ENCODE results near the gene IGFBP4. TPM values are rescaled to one million over a fixed set of nuclear protein-coding genes. Genes with fewer than 3 reads are reported as not detected.
"Not testable (repeated sequence)": the region's sequence is repeated elsewhere in the genome, so short reads cannot be mapped to it uniquely, and the experiment has no call there.

Gene IGFBP4
- total RNA-seq: 10 to 100 TPM; 12.2 to 13.2 TPM

DNA sequence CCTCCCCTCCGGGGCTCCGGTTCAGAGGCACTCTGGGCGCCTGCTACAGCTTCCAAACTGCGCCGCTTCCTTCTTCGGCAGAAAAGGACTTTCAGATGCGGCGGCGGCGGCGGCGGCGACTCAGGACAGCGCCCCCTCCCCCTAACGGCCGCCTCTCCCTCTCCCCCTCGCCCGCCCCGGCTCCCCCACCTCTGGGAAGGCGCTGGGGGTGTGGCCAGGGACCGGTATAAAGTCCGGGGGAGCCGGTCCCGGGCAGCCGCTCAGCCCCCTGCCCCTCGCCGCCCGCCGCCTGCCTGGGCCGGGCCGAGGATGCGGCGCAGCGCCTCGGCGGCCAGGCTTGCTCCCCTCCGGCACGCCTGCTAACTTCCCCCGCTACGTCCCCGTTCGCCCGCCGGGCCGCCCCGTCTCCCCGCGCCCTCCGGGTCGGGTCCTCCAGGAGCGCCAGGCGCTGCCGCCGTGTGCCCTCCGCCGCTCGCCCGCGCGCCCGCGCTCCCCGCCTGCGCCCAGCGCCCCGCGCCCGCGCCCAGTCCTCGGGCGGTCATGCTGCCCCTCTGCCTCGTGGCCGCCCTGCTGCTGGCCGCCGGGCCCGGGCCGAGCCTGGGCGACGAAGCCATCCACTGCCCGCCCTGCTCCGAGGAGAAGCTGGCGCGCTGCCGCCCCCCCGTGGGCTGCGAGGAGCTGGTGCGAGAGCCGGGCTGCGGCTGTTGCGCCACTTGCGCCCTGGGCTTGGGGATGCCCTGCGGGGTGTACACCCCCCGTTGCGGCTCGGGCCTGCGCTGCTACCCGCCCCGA lies at the start of gene IGFBP4:
TSS of gene IGFBP4 (plus strand) at position 255 of the 792 bp plus-strand sequence. CDS start at position 541, 286 bp downstream.
- Mint-ChIP-seq H3K27me3 (peaks cover 2% of the 10 kb centered on the region), H3K36me3 (peaks cover 8% of the 10 kb centered on the region), H3K9me3 (no peaks in the 10 kb centered on the region), H3K4me1 (peaks cover 40% of the 10 kb centered on the region), H3K27ac (peak within 1 kb of the TSS; percentile 95), H3K4me3 (peak within 1 kb of the TSS; percentile 89)
- peak; percentile 77 for ATAC-seq (ENCODE audit: low read depth)
- DNase-seq: peak; percentile 86
- POLR2A ChIA-PET: interaction anchor here (0.6 to 2.5 kb wide), 15 partner anchors 17 to 120 kb away, joined by 3 to 21 read pairs (median 4); partner anchors contain the start of gene TOP2A

DNA sequence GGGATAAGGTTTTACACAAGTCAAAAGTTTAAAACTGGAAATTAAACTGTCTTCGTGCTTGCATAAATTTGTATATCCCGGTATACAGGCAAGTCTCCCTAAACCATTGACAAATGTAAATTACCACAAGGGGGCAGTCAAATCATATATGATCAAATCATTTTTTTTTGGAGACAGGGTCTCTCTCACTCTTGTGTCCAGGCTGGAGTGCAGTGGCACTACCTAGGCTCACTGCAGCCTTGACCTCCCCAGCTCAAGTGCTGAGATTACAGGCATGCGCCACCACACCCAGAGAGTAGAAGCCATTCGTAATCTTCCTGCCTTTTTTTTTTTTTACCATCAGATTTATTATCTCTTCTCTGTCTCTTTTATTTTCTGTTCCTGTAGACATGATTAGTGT lies 44.1 kb upstream of the IGFBP4 start:
- H3K36me3 Mint-ChIP-seq: peaks cover 49% of the 10 kb centered on the region
- peaks cover 14% of the 10 kb centered on the region for H3K4me1 Mint-ChIP-seq
- peak; percentile 42 for ATAC-seq (ENCODE audit: low read depth)
- DNase-seq: no peak
- no peaks in the 10 kb centered on the region for H3K9me3 Mint-ChIP-seq
- POLR2A ChIA-PET: interaction anchor here (0.6 to 1.5 kb wide), 3 partner anchors 10 to 111 kb away, joined by 3 to 5 read pairs (median 3); partner anchors contain the start of gene TOP2A
- no peak overlapping the region for H3K27ac Mint-ChIP-seq
- H3K4me3 Mint-ChIP-seq: no peak overlapping the region
- no peaks in the 10 kb centered on the region for H3K27me3 Mint-ChIP-seq

DNA sequence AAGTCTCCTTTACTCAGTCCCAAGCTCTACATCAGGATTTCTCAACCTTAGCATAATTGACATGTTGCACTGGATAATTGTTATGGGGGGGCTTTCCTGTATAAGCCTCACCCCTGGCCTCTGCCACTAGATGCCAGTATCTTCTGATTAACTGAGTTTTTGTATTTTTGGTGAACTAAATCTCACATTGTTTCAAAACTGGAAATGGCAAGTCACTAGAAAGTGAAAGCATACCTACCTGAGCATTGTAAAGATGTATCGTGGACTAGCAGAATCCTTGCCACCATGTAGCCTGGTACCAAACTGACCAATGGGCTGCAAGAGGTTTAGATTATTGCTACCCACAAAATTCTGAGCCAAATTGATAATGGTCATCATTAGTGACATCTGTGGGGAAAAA lies 40.6 kb upstream of the IGFBP4 start:
- Mint-ChIP-seq H3K4me3 (peak overlapping the region; percentile 35), H3K4me1 (peaks cover 18% of the 10 kb centered on the region), H3K27me3 (no peaks in the 10 kb centered on the region), H3K27ac (peak overlapping the region; percentile 65), H3K36me3 (peaks cover 57% of the 10 kb centered on the region), H3K9me3 (no peaks in the 10 kb centered on the region)
- POLR2A ChIA-PET: interaction anchor here (0.6 to 1.0 kb wide), 3 partner anchors 9 to 41 kb away, joined by 3 to 6 read pairs (median 3); no protein-coding TSS in a partner anchor
- ATAC-seq (ENCODE audit: low read depth): no peak
- no peak for DNase-seq

DNA sequence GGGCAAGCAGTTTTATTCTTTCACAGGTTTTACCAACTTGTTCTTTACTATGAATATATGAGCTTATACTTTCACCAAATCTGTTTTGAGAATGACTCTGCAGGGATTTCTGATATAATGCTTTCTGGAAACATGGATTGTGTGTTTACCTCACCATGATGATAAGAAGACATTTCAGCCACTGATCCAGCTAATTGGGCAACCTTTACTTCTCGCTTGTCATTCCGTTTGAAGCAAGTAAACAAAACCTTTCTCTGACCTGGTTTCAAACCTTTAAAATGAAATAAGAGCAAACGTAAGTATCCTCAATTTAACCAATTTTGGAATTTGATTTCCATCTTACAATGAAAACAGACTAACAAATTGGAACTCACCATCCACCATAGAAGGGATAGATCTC lies 39.2 kb upstream of the IGFBP4 start:
- Mint-ChIP-seq H3K4me1 (peaks cover 18% of the 10 kb centered on the region), H3K4me3 (no peak overlapping the region), H3K27me3 (no peaks in the 10 kb centered on the region), H3K36me3 (peaks cover 55% of the 10 kb centered on the region), H3K27ac (no peak overlapping the region), H3K9me3 (no peaks in the 10 kb centered on the region)
- ATAC-seq (ENCODE audit: low read depth) (no peak), DNase-seq (no peak)
- POLR2A ChIA-PET: interaction anchor here (1.0 to 1.4 kb wide), 2 partner anchors 9 to 10 kb away, joined by 3 to 5 read pairs; no protein-coding TSS in a partner anchor

DNA sequence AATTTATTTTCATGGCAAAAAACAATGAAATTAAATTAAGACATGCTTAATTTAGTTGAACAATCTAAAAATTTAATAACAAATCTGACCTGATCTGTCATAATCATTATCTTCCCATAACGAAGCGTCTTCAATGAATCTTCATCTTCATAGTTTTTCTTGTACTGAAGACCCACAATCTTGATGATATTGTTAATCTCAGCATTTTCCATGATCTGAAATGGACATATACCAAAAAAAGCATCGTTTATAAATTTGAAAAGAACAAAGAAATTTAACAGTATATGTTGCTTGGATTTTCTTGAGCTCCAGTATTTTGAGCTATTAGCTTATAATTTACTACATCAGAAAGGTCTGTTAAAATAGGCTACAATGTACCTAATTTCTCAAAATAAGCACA lies 35.8 kb upstream of the IGFBP4 start:
- DNase-seq (no peak), ATAC-seq (ENCODE audit: low read depth) (no peak)
- H3K27ac Mint-ChIP-seq: no peak overlapping the region
- H3K4me1 Mint-ChIP-seq: peaks cover 23% of the 10 kb centered on the region
- no peaks in the 10 kb centered on the region for H3K9me3 Mint-ChIP-seq
- H3K36me3 Mint-ChIP-seq: peaks cover 60% of the 10 kb centered on the region
- H3K4me3 Mint-ChIP-seq: no peak overlapping the region
- H3K27me3 Mint-ChIP-seq: no peaks in the 10 kb centered on the region
- POLR2A ChIA-PET: interaction anchor here (0.8 to 1.8 kb wide), 3 partner anchors 23 to 146 kb away, joined by 3 to 4 read pairs (median 3); no protein-coding TSS in a partner anchor

DNA sequence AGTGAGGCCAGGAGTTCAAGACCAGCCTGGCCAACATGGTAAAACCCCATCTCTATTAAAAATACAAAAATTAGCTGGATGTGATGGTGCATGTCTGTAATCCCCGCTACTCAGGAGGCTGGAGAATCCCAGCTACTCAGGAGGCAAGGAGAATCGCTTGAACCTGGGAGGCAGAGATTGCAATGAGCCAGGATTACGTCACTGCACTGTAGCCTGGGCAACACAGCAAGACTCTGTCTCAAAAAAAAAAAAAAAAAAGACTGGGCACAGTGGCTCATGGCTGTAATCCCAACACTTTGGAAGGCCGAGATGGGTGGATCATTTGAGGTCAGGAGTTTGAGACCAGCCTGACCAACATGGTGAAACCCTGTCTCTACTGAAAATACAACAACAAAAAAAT lies 33.7 kb upstream of the IGFBP4 start:
- not testable (repeated sequence) for H3K27ac Mint-ChIP-seq; H3K9me3 Mint-ChIP-seq; H3K4me3 Mint-ChIP-seq; DNase-seq; ATAC-seq (ENCODE audit: low read depth); H3K27me3 Mint-ChIP-seq
- Mint-ChIP-seq H3K4me1 (peaks cover 26% of the 10 kb centered on the region), H3K36me3 (peaks cover 60% of the 10 kb centered on the region)
- POLR2A ChIA-PET: interaction anchor here (1.0 to 1.8 kb wide), 3 partner anchors 8 to 16 kb away, joined by 4 to 16 read pairs (median 8); partner anchors contain the start of gene TOP2A

DNA sequence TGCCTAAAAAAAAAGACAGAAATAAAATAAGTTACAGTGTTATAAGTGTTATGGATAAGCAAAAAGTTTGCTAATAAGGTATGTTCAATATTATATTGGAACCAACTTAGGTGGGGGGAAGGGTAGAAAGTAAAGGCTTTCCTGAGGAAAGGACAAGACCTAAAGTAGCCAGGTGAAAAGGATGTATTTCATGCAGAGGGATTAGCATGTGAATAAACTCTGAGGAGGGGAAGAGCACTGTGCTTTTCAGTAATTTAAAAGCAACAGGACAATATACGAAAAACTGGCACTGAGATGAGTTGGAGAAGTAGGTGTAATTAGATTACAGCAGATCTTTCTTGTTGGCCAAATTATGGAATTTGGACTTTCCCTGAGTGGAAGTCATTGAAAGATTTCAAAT lies 33.2 kb upstream of the IGFBP4 start:
- no peaks in the 10 kb centered on the region for H3K27me3 Mint-ChIP-seq
- POLR2A ChIA-PET: no interaction called here

DNA sequence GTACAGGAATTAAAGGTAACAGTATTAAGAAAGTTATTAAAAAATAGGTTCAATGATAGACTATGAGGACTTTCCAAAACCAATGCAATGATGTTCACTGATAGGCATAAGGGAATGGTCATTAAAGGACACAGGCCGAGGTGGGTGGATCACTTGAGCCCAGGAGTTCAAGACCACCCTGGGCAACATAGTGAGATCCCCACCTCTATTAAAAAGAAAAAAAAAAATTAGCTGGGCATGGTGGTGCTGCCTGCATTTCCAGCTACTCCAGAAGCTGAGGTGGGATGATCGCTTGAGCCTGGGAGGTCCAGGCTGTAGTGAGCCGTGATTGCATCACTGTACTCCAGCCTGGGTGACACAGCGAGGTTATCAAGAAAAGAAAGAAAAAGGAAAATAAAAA lies 31.4 kb upstream of the IGFBP4 start:
- no peaks in the 10 kb centered on the region for H3K9me3 Mint-ChIP-seq
- POLR2A ChIA-PET: interaction anchor here (1.9 kb wide), 1 partner anchor 9 kb away, joined by 6 read pairs; no protein-coding TSS in a partner anchor
- H3K4me1 Mint-ChIP-seq: peaks cover 34% of the 10 kb centered on the region
- no peak overlapping the region for H3K4me3 Mint-ChIP-seq
- no peak for ATAC-seq (ENCODE audit: low read depth)
- peaks cover 58% of the 10 kb centered on the region for H3K36me3 Mint-ChIP-seq
- H3K27ac Mint-ChIP-seq: no peak overlapping the region
- no peak for DNase-seq
- H3K27me3 Mint-ChIP-seq: no peaks in the 10 kb centered on the region

More for the DNA sequence above, 33.2 kb upstream of the IGFBP4 start:
- ATAC-seq (ENCODE audit: low read depth): no peak
- H3K4me3 Mint-ChIP-seq: no peak overlapping the region
- H3K4me1 Mint-ChIP-seq: peaks cover 26% of the 10 kb centered on the region
- H3K9me3 Mint-ChIP-seq: no peaks in the 10 kb centered on the region
- DNase-seq: no peak
- H3K27ac Mint-ChIP-seq: peak overlapping the region; percentile 53
- H3K36me3 Mint-ChIP-seq: peaks cover 55% of the 10 kb centered on the region

DNA sequence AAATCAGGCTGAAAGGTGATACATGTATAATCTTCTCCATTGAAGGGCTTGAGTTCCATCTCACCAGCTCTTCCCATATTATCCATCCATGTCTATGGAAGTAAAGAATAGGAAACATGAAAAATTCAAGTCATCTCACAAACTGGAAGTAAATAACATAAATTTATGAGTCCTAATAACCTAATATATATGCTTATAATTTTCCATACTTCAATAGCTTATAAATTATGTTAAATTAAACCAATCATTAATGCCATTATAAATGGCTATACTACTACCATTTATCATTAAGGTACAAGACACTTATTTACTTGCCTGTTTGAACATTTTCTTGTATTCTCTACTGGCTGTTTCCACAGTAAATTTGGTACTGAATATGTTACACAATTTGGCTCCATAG lies 30.4 kb upstream of the IGFBP4 start:
- peak overlapping the region; percentile 10 for H3K4me3 Mint-ChIP-seq
- H3K9me3 Mint-ChIP-seq: no peaks in the 10 kb centered on the region
- POLR2A ChIA-PET: interaction anchor here (0.9 to 1.3 kb wide), 5 partner anchors 9 to 148 kb away, joined by 3 to 4 read pairs (median 3); no protein-coding TSS in a partner anchor
- peaks cover 33% of the 10 kb centered on the region for H3K4me1 Mint-ChIP-seq
- no peaks in the 10 kb centered on the region for H3K27me3 Mint-ChIP-seq
- peaks cover 56% of the 10 kb centered on the region for H3K36me3 Mint-ChIP-seq
- no peak for DNase-seq
- ATAC-seq (ENCODE audit: low read depth): no peak
- H3K27ac Mint-ChIP-seq: peak overlapping the region; percentile 21

DNA sequence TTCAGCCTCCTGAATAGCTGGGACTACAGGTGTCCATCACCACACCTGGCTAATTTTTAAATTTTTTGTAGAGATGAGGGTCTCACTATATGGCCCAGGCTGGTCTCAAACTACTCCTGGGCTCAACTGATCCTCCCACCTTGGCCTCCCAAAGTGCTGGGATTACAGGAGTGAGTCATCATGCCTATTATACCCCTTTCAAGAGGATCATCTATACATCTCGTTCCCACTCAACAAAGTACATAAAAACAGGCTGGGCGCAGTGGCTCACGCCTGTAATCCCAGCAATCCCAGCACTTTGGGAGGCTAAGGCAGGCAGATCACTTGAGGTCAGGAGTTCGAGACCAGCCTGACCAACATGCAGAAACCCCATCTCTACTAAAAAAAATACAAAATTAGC lies 28.9 kb upstream of the IGFBP4 start:
- not testable (repeated sequence) for H3K4me3 Mint-ChIP-seq; ATAC-seq (ENCODE audit: low read depth); H3K27ac Mint-ChIP-seq; DNase-seq; H3K27me3 Mint-ChIP-seq; H3K9me3 Mint-ChIP-seq
- peaks cover 41% of the 10 kb centered on the region for H3K4me1 Mint-ChIP-seq
- H3K36me3 Mint-ChIP-seq: peaks cover 55% of the 10 kb centered on the region
- POLR2A ChIA-PET: interaction anchor here (0.7 to 1.9 kb wide), 5 partner anchors 8 to 67 kb away, joined by 3 to 7 read pairs (median 5); no protein-coding TSS in a partner anchor

DNA sequence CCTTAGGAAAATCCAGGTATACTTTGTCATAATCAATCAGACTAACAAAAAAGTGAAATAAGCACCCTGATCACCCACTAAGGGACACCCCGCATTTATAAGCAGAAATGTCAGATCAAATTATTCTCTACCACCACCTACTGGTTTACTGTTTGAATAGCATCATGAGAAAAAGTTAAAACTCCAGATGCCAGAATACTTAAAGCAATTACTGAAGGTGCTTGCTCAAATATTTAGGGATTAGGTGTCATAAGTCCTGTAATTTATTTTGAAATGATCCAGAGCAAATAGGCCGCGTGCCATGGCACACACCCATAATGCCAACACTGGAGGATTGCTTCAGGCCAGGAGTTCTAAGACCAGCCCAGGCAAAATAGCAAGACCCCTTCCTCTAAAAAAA lies 27.9 kb upstream of the IGFBP4 start:
- DNase-seq (no peak), ATAC-seq (ENCODE audit: low read depth) (no peak)
- H3K9me3 Mint-ChIP-seq: no peaks in the 10 kb centered on the region
- H3K36me3 Mint-ChIP-seq: peaks cover 44% of the 10 kb centered on the region
- H3K27me3 Mint-ChIP-seq: no peaks in the 10 kb centered on the region
- POLR2A ChIA-PET: interaction anchor here (0.9 to 3.7 kb wide), 8 partner anchors 9 to 117 kb away, joined by 3 to 48 read pairs (median 6); no protein-coding TSS in a partner anchor
- H3K4me3 Mint-ChIP-seq: peak overlapping the region; percentile 64
- H3K4me1 Mint-ChIP-seq: peaks cover 42% of the 10 kb centered on the region
- H3K27ac Mint-ChIP-seq: peak overlapping the region; percentile 20

DNA sequence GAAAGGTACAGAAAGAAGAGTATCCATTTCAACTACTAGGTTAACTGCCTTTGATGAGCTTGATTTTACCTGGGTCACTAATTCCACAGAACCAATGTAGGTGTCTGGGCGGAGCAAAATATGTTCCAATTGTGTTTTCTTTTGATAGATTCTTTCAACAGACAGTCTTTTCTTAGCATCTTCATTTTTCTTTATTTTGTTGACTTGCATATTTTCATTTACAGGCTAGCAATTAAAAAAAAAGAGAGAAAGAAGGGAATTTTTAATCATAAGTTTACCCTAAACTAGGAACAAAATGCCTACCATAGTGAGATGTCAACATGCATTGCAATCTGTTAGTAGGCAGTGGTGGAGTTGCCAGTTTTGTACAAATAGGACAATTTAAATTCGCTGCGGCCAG lies 26.6 kb upstream of the IGFBP4 start:
- Mint-ChIP-seq H3K4me3 (peak overlapping the region; percentile 99), H3K9me3 (no peaks in the 10 kb centered on the region), H3K27me3 (no peaks in the 10 kb centered on the region), H3K27ac (peak overlapping the region; percentile 97), H3K4me1 (peaks cover 39% of the 10 kb centered on the region), H3K36me3 (peaks cover 35% of the 10 kb centered on the region)
- DNase-seq (no peak), ATAC-seq (ENCODE audit: low read depth) (no peak)
- POLR2A ChIA-PET: interaction anchor here (0.6 to 3.7 kb wide), 13 partner anchors 10 to 148 kb away, joined by 3 to 48 read pairs (median 4); partner anchors contain the start of genes CCR7, GJD3 and IGFBP4

DNA sequence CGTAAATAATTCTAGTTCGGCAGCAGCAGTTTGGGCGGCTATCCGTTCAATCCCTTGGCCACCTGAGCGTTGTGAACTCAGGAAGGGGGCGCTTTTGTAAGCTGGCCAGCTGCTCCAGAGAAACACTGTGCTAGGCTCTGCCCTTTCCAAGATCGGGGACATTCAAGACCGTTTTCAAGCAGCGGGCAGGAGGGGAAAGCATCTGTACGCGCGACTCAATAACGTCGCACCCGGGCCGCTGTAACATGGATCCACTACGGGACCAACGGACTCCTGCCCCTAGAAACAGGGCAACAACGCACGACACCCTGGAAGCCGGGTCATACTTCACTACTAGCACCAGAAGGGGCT lies 26.0 kb upstream of the IGFBP4 start:
- Mint-ChIP-seq H3K9me3 (no peaks in the 10 kb centered on the region), H3K27me3 (no peaks in the 10 kb centered on the region), H3K4me1 (peaks cover 36% of the 10 kb centered on the region), H3K27ac (peak overlapping the region; percentile 97), H3K36me3 (peaks cover 29% of the 10 kb centered on the region), H3K4me3 (peak overlapping the region; percentile 99)
- DNase-seq (no peak), ATAC-seq (ENCODE audit: low read depth) (peak; percentile 21)
- POLR2A ChIA-PET: interaction anchor here (0.6 to 3.7 kb wide), 36 partner anchors 10 to 348 kb away, joined by 3 to 48 read pairs (median 4); partner anchors contain the start of genes CCR7, GJD3 and IGFBP4

Measured in activated naive CD8-positive, alpha-beta T cell treated with anti-CD3 and anti-CD28 coated beads, Interleukin-2, amount 10 ng/mL, durations not matched to agents 7 days and 5 days (primary cell).